Measurements from ENCODE around the gene TMEM52B.

The TMEM52B gene

DNA sequence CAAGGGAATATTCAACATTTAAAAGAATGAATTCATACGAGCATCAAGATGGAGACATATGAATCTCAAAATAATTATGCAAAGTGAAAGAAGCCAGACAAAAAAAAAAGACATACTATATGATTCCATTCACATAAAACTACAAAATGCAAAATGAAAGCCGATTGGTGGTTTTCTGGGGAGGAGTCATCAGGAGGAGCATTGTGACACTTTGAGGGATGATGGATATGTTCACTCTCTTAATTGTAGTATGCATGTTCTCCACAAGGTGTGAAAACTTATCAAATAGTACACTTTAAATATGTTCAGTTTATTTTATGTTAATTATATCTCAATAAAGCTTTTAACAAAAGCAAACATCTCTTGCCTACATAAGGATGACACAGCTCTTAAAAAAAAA is 20.4 kb upstream of the TMEM52B start:
- Mint-ChIP-seq H3K9me3 (no peaks in the 10 kb centered on the region), H3K4me3 (no peak overlapping the region), H3K27ac (no peak overlapping the region), H3K27me3 (peaks cover 6% of the 10 kb centered on the region), H3K4me1 (peaks cover 7% of the 10 kb centered on the region), H3K36me3 (no peaks in the 10 kb centered on the region)
- DNase-seq (ENCODE audit: low spot score in 2 of 2) (no peak), ATAC-seq (ENCODE audit: low read depth) (no peak)

- H3K4me1 Mint-ChIP-seq: peaks cover 5% of the 10 kb centered on the region
- no peak for DNase-seq (ENCODE audit: low spot score in 2 of 2)
- no peak overlapping the region for H3K27ac Mint-ChIP-seq
- no peak for ATAC-seq (ENCODE audit: low read depth)
- H3K27me3 Mint-ChIP-seq: peaks cover 4% of the 10 kb centered on the region
- no peaks in the 10 kb centered on the region for H3K9me3 Mint-ChIP-seq
- H3K36me3 Mint-ChIP-seq: no peaks in the 10 kb centered on the region
- no peak overlapping the region for H3K4me3 Mint-ChIP-seq
These were observed 19.6 kb upstream of the TMEM52B start for GRCh38 chr12:10159280-10159679.

GRCh38 chr12:10160617-10161385 is 18.0 kb upstream of the TMEM52B start:
- DNase-seq (ENCODE audit: low spot score in 2 of 2) (no peak), ATAC-seq (ENCODE audit: low read depth) (no peak)
- Mint-ChIP-seq H3K9me3 (no peaks in the 10 kb centered on the region), H3K4me3 (no peak overlapping the region), H3K36me3 (no peaks in the 10 kb centered on the region), H3K27ac (no peak overlapping the region), H3K4me1 (peaks cover 5% of the 10 kb centered on the region), H3K27me3 (peaks cover 5% of the 10 kb centered on the region)

DNA sequence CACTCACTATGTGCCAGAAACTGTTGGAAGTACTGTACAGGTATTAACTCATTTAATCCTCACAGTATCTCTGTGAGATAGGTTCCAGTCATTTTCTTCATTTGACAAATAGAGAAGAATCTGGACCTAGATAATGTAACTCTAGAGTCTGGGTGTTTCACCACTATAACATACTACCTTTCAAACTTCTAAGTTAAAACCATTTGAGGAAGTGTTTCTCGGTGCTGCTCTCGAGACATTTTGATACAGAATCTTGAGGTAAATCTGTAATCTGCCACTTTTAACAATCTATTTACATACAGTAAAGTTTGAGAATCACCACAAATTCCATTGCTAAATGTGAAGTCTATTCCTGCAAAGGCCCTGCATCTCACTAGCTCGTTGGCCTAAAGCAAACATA is 15.7 kb upstream of the TMEM52B start:
- Mint-ChIP-seq H3K4me3 (no peak overlapping the region), H3K27ac (no peak overlapping the region), H3K4me1 (peaks cover 5% of the 10 kb centered on the region), H3K36me3 (no peaks in the 10 kb centered on the region), H3K27me3 (peaks cover 8% of the 10 kb centered on the region), H3K9me3 (no peaks in the 10 kb centered on the region)
- no peak for ATAC-seq (ENCODE audit: low read depth)
- no peak for DNase-seq (ENCODE audit: low spot score in 2 of 2)

GRCh38 chr12:10165421-10165820 is 13.4 kb upstream of the TMEM52B start:
- no peak for DNase-seq (ENCODE audit: low spot score in 2 of 2)
- no peak overlapping the region for H3K4me3 Mint-ChIP-seq
- no peak for ATAC-seq (ENCODE audit: low read depth)
- H3K9me3 Mint-ChIP-seq: no peaks in the 10 kb centered on the region
- H3K4me1 Mint-ChIP-seq: peaks cover 3% of the 10 kb centered on the region
- no peaks in the 10 kb centered on the region for H3K36me3 Mint-ChIP-seq
- H3K27me3 Mint-ChIP-seq: peaks cover 8% of the 10 kb centered on the region
- no peak overlapping the region for H3K27ac Mint-ChIP-seq

DNA sequence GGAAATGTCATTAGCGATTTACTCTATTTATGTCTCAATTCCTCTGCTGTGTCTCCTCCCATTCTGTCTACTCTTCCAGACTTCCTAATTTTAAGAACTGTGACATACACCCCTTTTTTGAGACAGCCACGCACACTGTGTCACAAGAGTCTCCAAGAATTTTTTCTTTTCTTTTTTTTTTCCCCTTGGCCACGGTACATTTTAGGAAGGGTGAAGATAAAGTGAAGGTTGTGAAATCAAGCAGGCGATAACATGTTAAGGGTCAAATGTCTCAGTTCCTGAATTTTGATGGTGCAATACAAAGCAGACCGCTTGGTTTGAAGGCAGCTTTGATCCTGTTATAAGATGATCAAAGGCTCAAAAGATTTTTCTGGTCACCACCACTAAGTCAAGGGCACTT is 11.2 kb upstream of the TMEM52B start:
- no peaks in the 10 kb centered on the region for H3K9me3 Mint-ChIP-seq
- no peaks in the 10 kb centered on the region for H3K4me1 Mint-ChIP-seq
- no peak overlapping the region for H3K27ac Mint-ChIP-seq
- ATAC-seq (ENCODE audit: low read depth) (no peak), DNase-seq (ENCODE audit: low spot score in 2 of 2) (no peak)
- no peak overlapping the region for H3K4me3 Mint-ChIP-seq
- H3K27me3 Mint-ChIP-seq: peaks cover 14% of the 10 kb centered on the region
- no peaks in the 10 kb centered on the region for H3K36me3 Mint-ChIP-seq

DNA sequence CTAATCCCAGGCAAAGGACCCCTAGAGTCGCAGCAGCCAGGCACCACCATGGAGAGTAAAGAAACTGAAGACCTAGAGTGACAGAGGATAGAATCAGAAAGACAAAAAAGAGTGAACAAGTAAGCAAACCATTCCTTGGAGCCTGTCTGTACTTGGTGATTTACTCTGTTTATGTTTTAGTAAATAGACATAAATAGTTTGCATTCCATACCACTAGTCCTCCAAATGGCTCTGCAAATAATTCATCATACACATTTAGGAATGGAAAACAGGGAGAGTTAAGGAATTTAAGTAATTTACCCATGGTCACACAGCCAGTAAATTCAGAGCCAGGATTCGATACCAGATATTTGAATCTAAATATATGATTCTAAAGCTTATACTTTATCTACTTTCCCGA is 9.7 kb upstream of the TMEM52B start:
- Mint-ChIP-seq H3K4me1 (no peaks in the 10 kb centered on the region), H3K9me3 (no peaks in the 10 kb centered on the region)
- DNase-seq (ENCODE audit: low spot score in 2 of 2): no peak

GRCh38 chr12:10170216-10170615 is 8.6 kb upstream of the TMEM52B start:
- Mint-ChIP-seq H3K27ac (no peak overlapping the region), H3K4me3 (no peak overlapping the region), H3K9me3 (no peaks in the 10 kb centered on the region), H3K27me3 (peaks cover 21% of the 10 kb centered on the region), H3K36me3 (no peaks in the 10 kb centered on the region), H3K4me1 (no peaks in the 10 kb centered on the region)
- ATAC-seq (ENCODE audit: low read depth) (no peak), DNase-seq (ENCODE audit: low spot score in 2 of 2) (no peak)

More for the DNA sequence above, 9.7 kb upstream of the TMEM52B start:
- H3K36me3 Mint-ChIP-seq: no peaks in the 10 kb centered on the region
- no peak overlapping the region for H3K27ac Mint-ChIP-seq
- peaks cover 16% of the 10 kb centered on the region for H3K27me3 Mint-ChIP-seq
- no peak overlapping the region for H3K4me3 Mint-ChIP-seq
- ATAC-seq (ENCODE audit: low read depth): no peak

DNA sequence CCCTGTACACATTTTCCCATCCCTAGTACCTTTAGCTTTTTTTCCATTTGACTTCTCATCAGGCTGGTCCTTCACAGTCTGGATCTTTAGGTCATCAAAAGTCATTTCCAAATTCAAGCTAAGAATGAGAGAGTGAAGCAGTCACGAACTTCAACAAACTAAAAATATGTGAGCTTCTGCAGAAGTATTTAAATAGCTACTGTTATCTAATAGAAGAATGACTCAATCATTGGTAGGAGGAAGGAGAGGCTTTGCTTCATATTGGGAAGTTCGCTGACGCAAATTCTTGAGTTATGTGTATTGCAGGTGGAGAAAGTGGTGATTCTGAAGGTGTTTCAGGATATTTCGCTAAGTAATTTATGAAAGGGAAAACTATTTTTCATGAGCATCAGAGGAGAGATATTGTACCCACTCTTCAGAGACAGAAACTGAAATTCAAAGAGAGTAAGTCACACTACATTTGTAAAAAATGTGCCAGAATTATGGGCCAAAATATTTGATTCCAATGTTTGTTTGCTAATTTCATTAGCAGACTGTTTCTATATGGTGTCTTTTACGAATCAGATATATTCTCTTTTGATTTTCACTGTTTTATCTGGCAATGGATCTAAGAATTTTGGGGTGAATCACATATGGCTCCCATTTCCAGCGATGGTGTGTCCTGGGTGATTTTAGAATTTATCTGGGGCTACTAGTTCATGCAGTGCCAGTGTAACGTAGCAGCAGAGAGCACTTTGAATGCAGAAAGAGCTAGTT is 6.7 kb upstream of the TMEM52B start, which contains the start of gene OLR1:
OLR1 (minus strand) TSS at position 160 of the 756 bp plus-strand sequence; CDS start at position 105, 55 bp downstream.
- Mint-ChIP-seq H3K36me3 (no peaks in the 10 kb centered on the region), H3K27ac (no peak within 1 kb of the TSS), H3K4me3 (no peak within 1 kb of the TSS), H3K9me3 (no peaks in the 10 kb centered on the region), H3K4me1 (no peaks in the 10 kb centered on the region), H3K27me3 (peaks cover 18% of the 10 kb centered on the region)
- DNase-seq (ENCODE audit: low spot score in 2 of 2): no peak
- ATAC-seq (ENCODE audit: low read depth): no peak

DNA sequence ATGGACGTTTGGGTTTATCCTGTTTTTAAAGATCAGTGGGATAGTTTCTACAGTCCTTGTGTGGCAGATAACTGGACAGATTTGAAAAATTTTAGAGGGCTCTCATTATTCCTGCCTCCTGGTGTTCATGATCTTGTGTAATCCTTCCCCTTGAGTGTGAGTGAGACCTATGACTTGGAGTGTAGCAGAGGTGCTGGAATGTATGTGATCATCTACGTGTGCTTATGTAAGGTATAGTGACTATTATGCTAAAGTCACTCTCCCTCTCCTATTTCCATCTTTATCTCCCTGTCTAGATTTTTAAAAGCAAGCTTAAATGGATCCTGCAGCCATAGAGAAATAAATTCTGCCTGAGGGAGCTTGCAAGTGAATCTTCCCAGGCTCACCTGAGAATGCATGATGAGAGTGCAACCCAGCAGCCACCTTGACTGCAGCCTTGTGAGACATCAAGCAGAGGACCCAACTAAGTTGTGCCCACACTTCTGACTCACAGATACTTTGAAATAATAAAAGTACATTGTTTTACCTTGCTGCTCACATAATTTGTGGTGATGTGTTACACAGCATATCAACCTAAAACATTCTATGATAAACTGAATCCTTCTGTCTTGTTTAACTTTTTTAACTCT is 3.7 kb upstream of the TMEM52B start:
- Mint-ChIP-seq H3K27ac (no peak overlapping the region), H3K4me3 (no peak overlapping the region), H3K36me3 (no peaks in the 10 kb centered on the region), H3K4me1 (no peaks in the 10 kb centered on the region), H3K9me3 (no peaks in the 10 kb centered on the region), H3K27me3 (peaks cover 22% of the 10 kb centered on the region)
- DNase-seq (ENCODE audit: low spot score in 2 of 2) (no peak), ATAC-seq (ENCODE audit: low read depth) (no peak)

DNA sequence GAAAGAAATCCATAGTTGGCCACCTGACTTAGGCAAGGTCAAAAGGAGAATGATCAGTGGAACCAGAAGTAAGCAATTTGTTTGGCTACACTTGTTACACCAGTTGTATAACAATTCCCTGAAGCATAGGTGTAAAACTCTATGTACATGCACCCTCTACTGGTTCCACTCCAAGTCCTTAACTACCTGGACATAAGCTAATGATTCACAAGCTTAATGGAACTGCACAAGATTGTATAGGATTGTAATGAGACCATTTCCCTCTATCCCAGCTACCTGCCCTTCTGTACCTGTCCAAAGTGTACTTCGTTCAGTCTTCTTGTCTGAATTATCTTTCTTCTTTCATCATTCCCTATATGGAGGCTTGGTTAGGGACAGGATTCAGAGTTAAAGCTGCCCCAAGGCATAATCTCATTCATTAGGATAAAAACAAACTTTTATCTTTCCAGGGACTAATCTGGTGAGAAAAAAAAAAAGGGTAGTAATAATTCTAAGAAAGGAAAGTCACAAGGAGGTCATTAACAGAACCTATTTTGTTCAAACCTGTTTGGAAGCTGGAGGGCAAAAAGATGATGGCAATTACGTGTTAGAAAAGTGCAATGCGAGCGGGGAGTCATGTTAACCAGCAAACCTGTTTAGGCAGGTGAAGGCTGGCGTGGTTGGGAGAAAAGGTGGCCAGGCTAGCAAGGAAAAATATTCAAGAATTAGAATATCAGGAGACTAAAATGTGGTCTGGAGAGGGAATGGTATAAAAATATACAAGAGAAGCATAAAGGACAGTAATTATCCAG is 2.8 kb upstream of the TMEM52B start:
- H3K4me1 Mint-ChIP-seq: no peaks in the 10 kb centered on the region
- H3K9me3 Mint-ChIP-seq: no peaks in the 10 kb centered on the region
- H3K36me3 Mint-ChIP-seq: no peaks in the 10 kb centered on the region
- DNase-seq (ENCODE audit: low spot score in 2 of 2) (no peak), ATAC-seq (ENCODE audit: low read depth) (no peak)
- H3K4me3 Mint-ChIP-seq: no peak overlapping the region
- no peak overlapping the region for H3K27ac Mint-ChIP-seq
- peaks cover 22% of the 10 kb centered on the region for H3K27me3 Mint-ChIP-seq

- Mint-ChIP-seq H3K9me3 (no peaks in the 10 kb centered on the region), H3K4me1 (no peaks in the 10 kb centered on the region), H3K4me3 (no peak overlapping the region), H3K27me3 (peaks cover 16% of the 10 kb centered on the region), H3K36me3 (no peaks in the 10 kb centered on the region), H3K27ac (no peak overlapping the region)
- ATAC-seq (ENCODE audit: low read depth) (no peak), DNase-seq (ENCODE audit: low spot score in 2 of 2) (no peak)
These were observed 947 bp downstream of the TMEM52B start for GRCh38 chr12:10179776-10180181.

DNA sequence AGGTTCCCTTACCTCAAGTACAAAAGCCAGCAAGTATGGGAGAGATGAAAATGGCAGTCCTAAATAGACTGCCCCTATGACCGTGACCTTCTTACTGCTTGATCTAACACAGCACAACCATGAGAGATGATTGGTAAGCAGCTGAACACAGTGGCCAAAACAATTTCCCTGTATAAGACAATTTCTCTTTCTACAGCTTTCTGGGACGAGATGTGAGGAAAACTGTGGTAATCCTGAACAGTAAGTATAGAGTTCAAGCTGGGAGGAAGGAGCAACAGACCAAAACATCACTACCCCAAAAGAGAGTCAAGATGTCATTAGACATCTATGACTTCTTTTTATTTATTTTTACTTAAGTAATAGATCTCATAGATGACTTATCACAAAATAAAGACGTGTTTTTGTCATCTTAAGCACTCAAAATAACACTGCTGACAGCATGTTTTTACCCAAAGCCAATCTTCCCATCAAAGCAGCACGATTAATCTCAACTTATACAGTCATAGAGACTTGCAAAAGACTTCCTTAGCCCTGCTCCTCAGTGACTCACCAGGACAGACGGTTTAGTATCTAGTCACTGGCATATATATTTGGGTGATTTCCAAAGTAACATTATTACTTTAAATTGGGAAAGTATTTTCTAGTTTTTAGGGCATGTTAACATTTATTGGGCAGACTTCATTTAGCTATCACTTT is 3.7 kb downstream of the TMEM52B start:
- Mint-ChIP-seq H3K4me1 (peaks cover 2% of the 10 kb centered on the region), H3K9me3 (no peaks in the 10 kb centered on the region), H3K4me3 (no peak overlapping the region), H3K36me3 (no peaks in the 10 kb centered on the region), H3K27ac (no peak overlapping the region), H3K27me3 (peaks cover 14% of the 10 kb centered on the region)
- ATAC-seq (ENCODE audit: low read depth) (no peak), DNase-seq (ENCODE audit: low spot score in 2 of 2) (no peak)
